GM19035 (cell line): Measurements from ENCODE around the gene MIF.
"Not testable (repeated sequence)": the region's sequence is repeated elsewhere in the genome, so short reads cannot be mapped to it uniquely, and the experiment has no call there.

Source experiments
- ATAC-seq: cut with Tn5 transposase; IDR thresholded peaks from one replicate; pipeline ENCODE4 v1.9.1; 2021; ENCODE audit not compliant: unreplicated experiment

Gene MIF

GRCh38 chr22:23938328-23939016, 44.3 kb downstream of the MIF start:
- ATAC-seq: no peak

GRCh38 chr22:23939017-23939357, 44.8 kb downstream of the MIF start:
- no peak for ATAC-seq

- not testable (repeated sequence) for ATAC-seq
These were observed 46.0 kb downstream of the MIF start for GRCh38 chr22:23940166-23940565.
